Neutrophil (primary cell): Measurements from ENCODE around the gene RHOBTB1.
"Not testable (repeated sequence)": the region's sequence is repeated elsewhere in the genome, so short reads cannot be mapped to it uniquely, and the experiment has no call there.

Source experiments
- H3K27ac ChIP-seq: fragments of 200-600 bp; sonication (generic); 2 replicates; pipeline ENCODE4 v1.5.1; 2016; ENCODE audit warnings: mild to moderate bottlenecking, moderate library complexity
- H3K27me3 ChIP-seq: fragments of 200-600 bp; sonication (generic); 2 replicates; pipeline ENCODE4 v1.6.0; 2016; ENCODE audit warnings: mild to moderate bottlenecking
- H3K36me3 ChIP-seq: fragments of 200-600 bp; sonication (generic); 2 replicates; pipeline ENCODE4 v1.5.1; 2017
- H3K4me1 ChIP-seq, 2 experiments: fragments of 200-600 bp in 1 of 2; sonication (generic) in 1 of 2; 1 replicate in 1 of 2; 2 replicates in 1 of 2; pipeline versions ENCODE4 v1.5.1 to v1.6.1; 2013 to 2016; ENCODE audit warnings: low read depth in 1 of 2, low read length in 1 of 2, mild to moderate bottlenecking in 1 of 2, moderate library complexity in 1 of 2; ENCODE audit not compliant: control insufficient read depth in 1 of 2, insufficient read depth in 1 of 2
- H3K4me3 ChIP-seq, 2 experiments: fragments of 200-600 bp in 1 of 2; sonication (generic) in 1 of 2; 1 replicate in 1 of 2; 2 replicates in 1 of 2; pipeline ENCODE4 v1.5.1; 2013 to 2016; ENCODE audit warnings: low read depth in 1 of 2, low read length in 1 of 2, mild to moderate bottlenecking in 1 of 2, moderate library complexity in 1 of 2
- H3K9me3 ChIP-seq: fragments of 200-600 bp; sonication (generic); 2 replicates; pipeline ENCODE4 v1.5.1; 2016
- CTCF ChIP-seq: fragments of 200-600 bp; sonication (generic); IDR thresholded peaks from 2 replicates; pipeline ENCODE4 v1.5.1; 2016; ENCODE audit warnings: antibody characterized with exemption

RHOBTB1 gene

GRCh38 chr10:60976687-60977086, 32.7 kb upstream of the RHOBTB1 start:
- no peak overlapping the region for H3K4me3 ChIP-seq
- no peaks in the 10 kb centered on the region for H3K4me1 ChIP-seq
- no peaks in the 10 kb centered on the region for H3K27me3 ChIP-seq
- no peak overlapping the region for H3K27ac ChIP-seq
- no peaks in the 10 kb centered on the region for H3K36me3 ChIP-seq
- no peaks in the 10 kb centered on the region for H3K9me3 ChIP-seq
- TF ChIP-seq CTCF: no peak

- no peak for TF ChIP-seq CTCF
- no peaks in the 10 kb centered on the region for H3K36me3 ChIP-seq
- no peaks in the 10 kb centered on the region for H3K27me3 ChIP-seq
- H3K9me3 ChIP-seq: no peaks in the 10 kb centered on the region
- no peak overlapping the region for H3K27ac ChIP-seq
- H3K4me3 ChIP-seq: no peak overlapping the region
- no peaks in the 10 kb centered on the region for H3K4me1 ChIP-seq
Measured at GRCh38 chr10:60975716-60976115, 31.7 kb upstream of the RHOBTB1 start.

GRCh38 chr10:60974463-60975149, 30.6 kb upstream of the RHOBTB1 start:
- no peaks in the 10 kb centered on the region for H3K4me1 ChIP-seq
- H3K4me3 ChIP-seq: no peak overlapping the region
- H3K36me3 ChIP-seq: no peaks in the 10 kb centered on the region
- H3K27me3 ChIP-seq: no peaks in the 10 kb centered on the region
- no peaks in the 10 kb centered on the region for H3K9me3 ChIP-seq
- no peak for TF ChIP-seq CTCF
- no peak overlapping the region for H3K27ac ChIP-seq

- Histone ChIP-seq H3K27me3 (no peaks in the 10 kb centered on the region), H3K27ac (no peak overlapping the region), H3K9me3 (no peaks in the 10 kb centered on the region), H3K36me3 (no peaks in the 10 kb centered on the region), H3K4me1 (no peaks in the 10 kb centered on the region), H3K4me3 (no peak overlapping the region)
- no peak for TF ChIP-seq CTCF
Measured at GRCh38 chr10:60973086-60973485, 29.1 kb upstream of the RHOBTB1 start.

GRCh38 chr10:60972181-60972580, 28.2 kb upstream of the RHOBTB1 start:
- not testable (repeated sequence) for H3K4me3 ChIP-seq, H3K9me3 ChIP-seq, H3K4me1 ChIP-seq, H3K36me3 ChIP-seq, H3K27ac ChIP-seq, H3K27me3 ChIP-seq

- Histone ChIP-seq H3K4me3 (no peak overlapping the region), H3K27ac (no peak overlapping the region), H3K9me3 (no peaks in the 10 kb centered on the region), H3K4me1 (no peaks in the 10 kb centered on the region), H3K27me3 (no peaks in the 10 kb centered on the region), H3K36me3 (no peaks in the 10 kb centered on the region)
- no peak for TF ChIP-seq CTCF
Measured at GRCh38 chr10:60970526-60970925, 26.5 kb upstream of the RHOBTB1 start.
